HUDEP-2 (cell line): ENCODE measurements around the gene BRINP3.

Experiments used
- DNase-seq, 76 experiments: peaks; one replicate each; lab custom pipeline; 2025; ENCODE audit not compliant: unreplicated experiment in 76 of 76; lab: John Stamatoyannopoulos, UW

The BRINP3 gene

GRCh38 chr1:190196020-190196419 is 281.6 kb downstream of the BRINP3 start:
- peak in 3 of 76 experiments; percentile 5 to 62 (median 18) for DNase-seq

GRCh38 chr1:190193508-190194115 is 284.1 kb downstream of the BRINP3 start:
- DNase-seq = no peak

GRCh38 chr1:190192627-190193026 is 285.0 kb downstream of the BRINP3 start:
- no peak for DNase-seq

GRCh38 chr1:190183588-190183987 is 294.1 kb downstream of the BRINP3 start:
- peak in 16 of 76 experiments; percentile 2 to 64 (median 26) for DNase-seq

- no peak for DNase-seq
Measured at GRCh38 chr1:190179817-190180216, 297.8 kb downstream of the BRINP3 start.

- DNase-seq = no peak
Measured at GRCh38 chr1:190178827-190179226, 298.8 kb downstream of the BRINP3 start.

GRCh38 chr1:190177555-190177954 is 300.1 kb downstream of the BRINP3 start:
- no peak for DNase-seq

- no peak for DNase-seq
Measured at GRCh38 chr1:190176776-190177175, 300.9 kb downstream of the BRINP3 start.

GRCh38 chr1:190175320-190175719 is 302.3 kb downstream of the BRINP3 start:
- DNase-seq = no peak

- no peak for DNase-seq
Measured at GRCh38 chr1:190172651-190173430, 304.8 kb downstream of the BRINP3 start.

GRCh38 chr1:190170321-190170720 is 307.3 kb downstream of the BRINP3 start:
- DNase-seq = no peak

- no peak for DNase-seq
Measured at GRCh38 chr1:190169311-190170067, 308.2 kb downstream of the BRINP3 start.

GRCh38 chr1:190168893-190169280 is 308.8 kb downstream of the BRINP3 start:
- DNase-seq = no peak

GRCh38 chr1:190168116-190168892 is 309.4 kb downstream of the BRINP3 start:
- no peak for DNase-seq

GRCh38 chr1:190159146-190159545 is 318.5 kb downstream of the BRINP3 start:
- DNase-seq = no peak

GRCh38 chr1:190154744-190155143 is 322.9 kb downstream of the BRINP3 start:
- DNase-seq = no peak

GRCh38 chr1:190147616-190148015 is 330.0 kb downstream of the BRINP3 start:
- DNase-seq = no peak

GRCh38 chr1:190144650-190145049 is 333.0 kb downstream of the BRINP3 start:
- no peak for DNase-seq

GRCh38 chr1:190140644-190141043 is 337.0 kb downstream of the BRINP3 start:
- DNase-seq = no peak

GRCh38 chr1:190138702-190139101 is 339.0 kb downstream of the BRINP3 start:
- DNase-seq = no peak

GRCh38 chr1:190138266-190138665 is 339.4 kb downstream of the BRINP3 start:
- no peak for DNase-seq
